WTC11 (cell line): ENCODE data around the gene SLC23A2. TPM values are rescaled to one million over a fixed set of nuclear protein-coding genes. Genes with fewer than 3 reads are reported as not detected.

Experiments used
- ATAC-seq: fragments of 200-7000 bp; cut with Tn5 transposase; 2 replicates; pipeline ENCODE4 v1.10.0; 2021; ENCODE audit warnings: mild to moderate bottlenecking, moderate library complexity
- CTCF ChIA-PET: fragments of 300-600 bp; sonication (Branson Sonifier 250); formaldehyde crosslinking; loops from one replicate; lab custom pipeline; 2021; ENCODE audit warnings: antibody characterized with exemption; lab: Charles Lee
- POLR2A ChIA-PET: fragments of 350-600 bp; sonication (Branson Sonifier 250); formaldehyde crosslinking; loops from one replicate; lab custom pipeline; 2021; ENCODE audit warnings: antibody characterized with exemption; lab: Charles Lee
- DNase-seq: peaks from one replicate; pipeline ENCODE4 v3.0.0; 2021; ENCODE audit warnings: low spot score
- H3K27ac Mint-ChIP-seq: 2 replicates; pipeline ENCODE4 v1.8.0; 2021; ENCODE audit warnings: mixed read lengths
- H3K27me3 Mint-ChIP-seq: 2 replicates; pipeline ENCODE4 v1.8.0; 2021; ENCODE audit warnings: low read depth, mild to moderate bottlenecking, moderate library complexity, mixed read lengths
- H3K36me3 Mint-ChIP-seq: 2 replicates; pipeline ENCODE4 v1.8.0; 2021; ENCODE audit warnings: mixed read lengths
- H3K4me1 Mint-ChIP-seq: 2 replicates; pipeline ENCODE4 v1.8.0; 2022; ENCODE audit warnings: mixed read lengths
- H3K4me3 Mint-ChIP-seq: 2 replicates; pipeline ENCODE4 v1.8.0; 2021; ENCODE audit warnings: mild to moderate bottlenecking, moderate library complexity, mixed read lengths
- H3K9me3 Mint-ChIP-seq: 2 replicates; pipeline ENCODE4 v1.8.0; 2021; ENCODE audit warnings: mixed read lengths
- E2F4 ChIP-seq: sonication (generic); formaldehyde crosslinking; IDR thresholded peaks from 2 replicates; pipeline ENCODE4 v1.8.1; 2022; ENCODE audit warnings: low read depth, mild to moderate bottlenecking, moderate library complexity, missing genetic modification reagents, borderline replicate concordance
- FOXJ3 ChIP-seq: sonication (generic); formaldehyde crosslinking; IDR thresholded peaks from 2 replicates; pipeline ENCODE4 v1.9.0; 2021; ENCODE audit warnings: missing genetic modification reagents, mild to moderate bottlenecking, borderline replicate concordance
- FOXP1 ChIP-seq: sonication (generic); formaldehyde crosslinking; IDR thresholded peaks from 2 replicates; pipeline ENCODE4 v1.8.0; 2022; ENCODE audit warnings: missing genetic modification reagents, mild to moderate bottlenecking, moderate library complexity, borderline replicate concordance
- IRF2 ChIP-seq: sonication (generic); formaldehyde crosslinking; IDR thresholded peaks from 2 replicates; pipeline ENCODE4 v1.8.0; 2022; ENCODE audit warnings: low read depth, missing genetic modification reagents, borderline replicate concordance
- JAZF1 ChIP-seq: fragments of 250-450 bp; sonication (Bioruptor Pico); IDR thresholded peaks from 2 replicates; pipeline ENCODE4 v1.9.0; 2021; ENCODE audit warnings: moderate library complexity, mild to moderate bottlenecking, inconsistent platforms
- KAT7 ChIP-seq: sonication (generic); formaldehyde crosslinking; IDR thresholded peaks from 2 replicates; pipeline ENCODE4 v1.8.1; 2023; ENCODE audit warnings: missing genetic modification reagents, mild to moderate bottlenecking, borderline replicate concordance
- MLX ChIP-seq: sonication (generic); formaldehyde crosslinking; IDR thresholded peaks from 2 replicates; pipeline ENCODE4 v1.8.1; 2023; ENCODE audit warnings: mild to moderate bottlenecking, missing genetic modification reagents, moderate library complexity
- MXD4 ChIP-seq: fragments of 250-450 bp; sonication (Bioruptor Pico); IDR thresholded peaks from 2 replicates; pipeline ENCODE4 v1.8.0; 2021; ENCODE audit warnings: mild to moderate bottlenecking, moderate library complexity, borderline replicate concordance
- NFATC4 ChIP-seq: fragments of 250-450 bp; sonication (Bioruptor Pico); IDR thresholded peaks from 2 replicates; pipeline ENCODE4 v1.9.0; 2021; ENCODE audit warnings: mild to moderate bottlenecking
- NFYB ChIP-seq: sonication (generic); formaldehyde crosslinking; conservative IDR thresholded peaks from 2 replicates; pipeline ENCODE4 v1.8.0; 2022; ENCODE audit warnings: low read depth, missing genetic modification reagents
- NR3C1 ChIP-seq: sonication (generic); formaldehyde crosslinking; conservative IDR thresholded peaks from 2 replicates; pipeline ENCODE4 v1.8.1; 2023; ENCODE audit warnings: low read depth, mild to moderate bottlenecking, missing genetic modification reagents
- SMAD4 ChIP-seq: sonication (generic); formaldehyde crosslinking; IDR thresholded peaks from 2 replicates; pipeline ENCODE4 v1.8.0; 2022; ENCODE audit warnings: mild to moderate bottlenecking, missing genetic modification reagents
- SOX15 ChIP-seq: fragments of 250-450 bp; sonication (Bioruptor Pico); IDR thresholded peaks from 2 replicates; pipeline ENCODE4 v1.9.0; 2021; ENCODE audit warnings: mild to moderate bottlenecking
- ZNF121 ChIP-seq: sonication (generic); formaldehyde crosslinking; IDR thresholded peaks from 2 replicates; pipeline ENCODE4 v1.8.0; 2023; ENCODE audit warnings: missing genetic modification reagents
- ZNF232 ChIP-seq: sonication (generic); formaldehyde crosslinking; IDR thresholded peaks from 2 replicates; pipeline ENCODE4 v1.8.0; 2022; ENCODE audit warnings: mild to moderate bottlenecking, missing genetic modification reagents
- total RNA-seq: library from RNA; stranded (reverse); gene quantifications from 3 replicates; pipeline ENCODE4 v1.2.3, GENCODE V29; 2021
- TF ChIP-seq, protein P1 (sequence below): sonication (generic); formaldehyde crosslinking; IDR thresholded peaks from 2 replicates; pipeline ENCODE4 v1.8.0; 2022; ENCODE audit warnings: mild to moderate bottlenecking, missing genetic modification reagents
- TF ChIP-seq, protein P2 (sequence below): sonication (generic); formaldehyde crosslinking; conservative IDR thresholded peaks from 2 replicates; pipeline ENCODE4 v1.8.1; 2023; ENCODE audit warnings: mild to moderate bottlenecking, low read depth, missing genetic modification reagents, moderate library complexity
- TF ChIP-seq, protein P3 (sequence below): sonication (generic); formaldehyde crosslinking; IDR thresholded peaks from 2 replicates; pipeline ENCODE4 v1.8.1; 2022; ENCODE audit warnings: mild to moderate bottlenecking, moderate library complexity, missing genetic modification reagents
- TF ChIP-seq, protein P4 (sequence below): sonication (generic); formaldehyde crosslinking; IDR thresholded peaks from 2 replicates; pipeline ENCODE4 v1.8.1; 2023; ENCODE audit warnings: mild to moderate bottlenecking, missing genetic modification reagents
- TF ChIP-seq, protein P5 (sequence below): fragments of 250-450 bp; sonication (Bioruptor Pico); IDR thresholded peaks from 2 replicates; pipeline ENCODE4 v1.9.0; 2021; ENCODE audit warnings: mild to moderate bottlenecking

Gene SLC23A2
- total RNA-seq, 1 experiment from 2014 or later, result 14.5 TPM

DNA sequence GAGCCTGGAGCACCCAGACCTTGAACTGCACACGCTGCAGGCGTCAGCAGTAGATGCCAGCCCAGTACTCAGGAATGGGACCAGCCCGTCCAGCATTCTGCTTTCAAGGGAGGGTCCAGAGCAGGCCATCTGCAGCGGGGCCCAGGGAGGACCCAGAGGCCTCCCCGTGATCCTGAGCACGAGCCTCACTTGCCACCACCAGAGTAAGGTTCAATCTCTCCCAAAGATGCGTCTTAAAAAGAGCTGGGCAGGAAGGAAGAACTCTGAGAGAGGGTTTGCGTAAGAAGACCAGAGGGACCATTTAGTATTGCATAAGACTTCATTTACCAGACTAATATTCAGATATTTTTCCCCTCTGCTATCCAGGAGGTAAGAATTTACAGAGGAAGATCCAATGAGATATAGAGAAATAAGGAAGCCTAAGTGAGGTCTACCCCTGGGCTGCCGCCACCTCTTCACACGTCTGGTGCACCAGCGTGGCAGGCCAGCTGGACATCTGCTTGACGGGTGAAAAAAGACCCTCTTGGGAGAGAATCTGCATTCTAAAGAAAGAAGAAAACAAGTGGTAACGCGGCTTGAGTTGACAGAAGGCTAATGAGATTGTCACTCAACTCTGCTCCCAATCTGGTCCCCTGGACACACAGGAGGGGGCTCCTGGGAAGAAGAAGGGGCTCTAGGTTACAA lies 172.3 kb downstream of the SLC23A2 start:
- ATAC-seq (no peak), DNase-seq (no peak)
- TF ChIP-seq FOXJ3 (no peak), SMAD4 (CRISPR knock-in tag) (no peak), NFATC4 (CRISPR knock-in tag) (no peak), ZNF232 (CRISPR knock-in tag) (no peak), SOX15 (no peak), IRF2 (CRISPR knock-in tag) (no peak)
- TF ChIP-seq, protein P1, sequence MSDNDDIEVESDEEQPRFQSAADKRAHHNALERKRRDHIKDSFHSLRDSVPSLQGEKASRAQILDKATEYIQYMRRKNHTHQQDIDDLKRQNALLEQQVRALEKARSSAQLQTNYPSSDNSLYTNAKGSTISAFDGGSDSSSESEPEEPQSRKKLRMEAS (CRISPR knock-in tag), result no peak
- TF ChIP-seq, protein P2, sequence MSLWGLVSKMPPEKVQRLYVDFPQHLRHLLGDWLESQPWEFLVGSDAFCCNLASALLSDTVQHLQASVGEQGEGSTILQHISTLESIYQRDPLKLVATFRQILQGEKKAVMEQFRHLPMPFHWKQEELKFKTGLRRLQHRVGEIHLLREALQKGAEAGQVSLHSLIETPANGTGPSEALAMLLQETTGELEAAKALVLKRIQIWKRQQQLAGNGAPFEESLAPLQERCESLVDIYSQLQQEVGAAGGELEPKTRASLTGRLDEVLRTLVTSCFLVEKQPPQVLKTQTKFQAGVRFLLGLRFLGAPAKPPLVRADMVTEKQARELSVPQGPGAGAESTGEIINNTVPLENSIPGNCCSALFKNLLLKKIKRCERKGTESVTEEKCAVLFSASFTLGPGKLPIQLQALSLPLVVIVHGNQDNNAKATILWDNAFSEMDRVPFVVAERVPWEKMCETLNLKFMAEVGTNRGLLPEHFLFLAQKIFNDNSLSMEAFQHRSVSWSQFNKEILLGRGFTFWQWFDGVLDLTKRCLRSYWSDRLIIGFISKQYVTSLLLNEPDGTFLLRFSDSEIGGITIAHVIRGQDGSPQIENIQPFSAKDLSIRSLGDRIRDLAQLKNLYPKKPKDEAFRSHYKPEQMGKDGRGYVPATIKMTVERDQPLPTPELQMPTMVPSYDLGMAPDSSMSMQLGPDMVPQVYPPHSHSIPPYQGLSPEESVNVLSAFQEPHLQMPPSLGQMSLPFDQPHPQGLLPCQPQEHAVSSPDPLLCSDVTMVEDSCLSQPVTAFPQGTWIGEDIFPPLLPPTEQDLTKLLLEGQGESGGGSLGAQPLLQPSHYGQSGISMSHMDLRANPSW, result no peak
- TF ChIP-seq, protein P3, sequence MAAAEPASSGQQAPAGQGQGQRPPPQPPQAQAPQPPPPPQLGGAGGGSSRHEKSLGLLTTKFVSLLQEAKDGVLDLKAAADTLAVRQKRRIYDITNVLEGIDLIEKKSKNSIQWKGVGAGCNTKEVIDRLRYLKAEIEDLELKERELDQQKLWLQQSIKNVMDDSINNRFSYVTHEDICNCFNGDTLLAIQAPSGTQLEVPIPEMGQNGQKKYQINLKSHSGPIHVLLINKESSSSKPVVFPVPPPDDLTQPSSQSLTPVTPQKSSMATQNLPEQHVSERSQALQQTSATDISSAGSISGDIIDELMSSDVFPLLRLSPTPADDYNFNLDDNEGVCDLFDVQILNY (CRISPR knock-in tag), result no peak
- TF ChIP-seq, protein P4, sequence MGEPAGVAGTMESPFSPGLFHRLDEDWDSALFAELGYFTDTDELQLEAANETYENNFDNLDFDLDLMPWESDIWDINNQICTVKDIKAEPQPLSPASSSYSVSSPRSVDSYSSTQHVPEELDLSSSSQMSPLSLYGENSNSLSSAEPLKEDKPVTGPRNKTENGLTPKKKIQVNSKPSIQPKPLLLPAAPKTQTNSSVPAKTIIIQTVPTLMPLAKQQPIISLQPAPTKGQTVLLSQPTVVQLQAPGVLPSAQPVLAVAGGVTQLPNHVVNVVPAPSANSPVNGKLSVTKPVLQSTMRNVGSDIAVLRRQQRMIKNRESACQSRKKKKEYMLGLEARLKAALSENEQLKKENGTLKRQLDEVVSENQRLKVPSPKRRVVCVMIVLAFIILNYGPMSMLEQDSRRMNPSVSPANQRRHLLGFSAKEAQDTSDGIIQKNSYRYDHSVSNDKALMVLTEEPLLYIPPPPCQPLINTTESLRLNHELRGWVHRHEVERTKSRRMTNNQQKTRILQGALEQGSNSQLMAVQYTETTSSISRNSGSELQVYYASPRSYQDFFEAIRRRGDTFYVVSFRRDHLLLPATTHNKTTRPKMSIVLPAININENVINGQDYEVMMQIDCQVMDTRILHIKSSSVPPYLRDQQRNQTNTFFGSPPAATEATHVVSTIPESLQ, result no peak
- Mint-ChIP-seq H3K4me1 (peaks cover 9% of the 10 kb centered on the region), H3K9me3 (peaks cover 3% of the 10 kb centered on the region; the same call in 1 of the 2 replicates), H3K27me3 (no peaks in the 10 kb centered on the region; the same call in 1 of the 2 replicates), H3K36me3 (no peaks in the 10 kb centered on the region), H3K4me3 (no peak overlapping the region), H3K27ac (no peak overlapping the region)
- ChIA-PET CTCF (interaction anchor here (0.7 to 1.2 kb wide), 2 partner anchors 70 to 127 kb away, joined by 3 to 5 read pairs; no protein-coding TSS in a partner anchor), POLR2A (no interaction called here)

DNA sequence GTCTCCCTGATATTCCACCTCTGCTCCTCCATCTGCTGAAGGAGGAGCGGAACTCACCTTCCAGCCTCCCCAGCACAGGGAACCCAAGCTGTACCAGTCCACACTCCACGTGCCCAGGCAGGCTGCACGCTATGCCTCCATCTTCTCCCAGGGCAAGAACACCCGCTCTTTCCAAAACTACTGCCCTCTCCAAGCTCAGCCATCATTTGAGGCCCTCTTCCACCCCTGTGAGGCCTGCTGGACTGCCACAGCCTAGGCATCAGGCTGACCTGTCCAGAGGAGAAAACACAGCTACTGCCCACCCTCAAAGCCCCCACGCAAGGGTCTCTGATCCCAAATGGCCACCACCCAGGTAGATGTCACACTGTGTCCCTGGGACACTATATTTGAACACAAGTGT lies 179.7 kb downstream of the SLC23A2 start:
- peaks cover 17% of the 10 kb centered on the region for H3K27me3 Mint-ChIP-seq
- peak overlapping the region; percentile 81 for H3K4me3 Mint-ChIP-seq
- ChIA-PET POLR2A (no interaction called here), CTCF (no interaction called here)
- no peak overlapping the region for H3K27ac Mint-ChIP-seq
- ATAC-seq, result no peak
- H3K4me1 Mint-ChIP-seq, result peaks cover 19% of the 10 kb centered on the region
- DNase-seq, result no peak
- peaks cover 11% of the 10 kb centered on the region for H3K36me3 Mint-ChIP-seq
- no peak for TF ChIP-seq MXD4 (CRISPR knock-in tag)
- TF ChIP-seq NR3C1 (CRISPR knock-in tag), result no peak
- TF ChIP-seq, protein P1 (CRISPR knock-in tag), result no peak
- no peak for TF ChIP-seq JAZF1
- no peak for TF ChIP-seq E2F4 (CRISPR knock-in tag)
- no peak for TF ChIP-seq ZNF121 (CRISPR knock-in tag)
- TF ChIP-seq NFYB (CRISPR knock-in tag), result no peak
- TF ChIP-seq MLX (CRISPR knock-in tag), result no peak
- no peak for TF ChIP-seq KAT7
- TF ChIP-seq, protein P5, sequence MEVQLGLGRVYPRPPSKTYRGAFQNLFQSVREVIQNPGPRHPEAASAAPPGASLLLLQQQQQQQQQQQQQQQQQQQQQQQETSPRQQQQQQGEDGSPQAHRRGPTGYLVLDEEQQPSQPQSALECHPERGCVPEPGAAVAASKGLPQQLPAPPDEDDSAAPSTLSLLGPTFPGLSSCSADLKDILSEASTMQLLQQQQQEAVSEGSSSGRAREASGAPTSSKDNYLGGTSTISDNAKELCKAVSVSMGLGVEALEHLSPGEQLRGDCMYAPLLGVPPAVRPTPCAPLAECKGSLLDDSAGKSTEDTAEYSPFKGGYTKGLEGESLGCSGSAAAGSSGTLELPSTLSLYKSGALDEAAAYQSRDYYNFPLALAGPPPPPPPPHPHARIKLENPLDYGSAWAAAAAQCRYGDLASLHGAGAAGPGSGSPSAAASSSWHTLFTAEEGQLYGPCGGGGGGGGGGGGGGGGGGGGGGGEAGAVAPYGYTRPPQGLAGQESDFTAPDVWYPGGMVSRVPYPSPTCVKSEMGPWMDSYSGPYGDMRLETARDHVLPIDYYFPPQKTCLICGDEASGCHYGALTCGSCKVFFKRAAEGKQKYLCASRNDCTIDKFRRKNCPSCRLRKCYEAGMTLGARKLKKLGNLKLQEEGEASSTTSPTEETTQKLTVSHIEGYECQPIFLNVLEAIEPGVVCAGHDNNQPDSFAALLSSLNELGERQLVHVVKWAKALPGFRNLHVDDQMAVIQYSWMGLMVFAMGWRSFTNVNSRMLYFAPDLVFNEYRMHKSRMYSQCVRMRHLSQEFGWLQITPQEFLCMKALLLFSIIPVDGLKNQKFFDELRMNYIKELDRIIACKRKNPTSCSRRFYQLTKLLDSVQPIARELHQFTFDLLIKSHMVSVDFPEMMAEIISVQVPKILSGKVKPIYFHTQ (CRISPR knock-in tag), result no peak
- no peak for TF ChIP-seq FOXP1 (CRISPR knock-in tag)
- TF ChIP-seq, all 79 proteins: peak for 0
- 0 out of 2 replicates have a peak, but pooled peaks cover 6% of the 10 kb centered on the region for H3K9me3 Mint-ChIP-seq
